Thoracic aorta (tissue), 2 donors: ENCODE results near the gene TAOK1. TPM values are rescaled to one million over a fixed set of nuclear protein-coding genes. Genes with fewer than 3 reads are reported as not detected.

Experiments
- ATAC-seq: fragments of 150-250 bp; one replicate; pipeline ENCODE4 v1.8.0; 2017; ENCODE audit warnings: low read depth; ENCODE audit not compliant: insufficient number of reproducible peaks, low FRiP score
- DNase-seq: peaks from one replicate; pipeline ENCODE4 v3.0.0-alpha.2; 2020; ENCODE audit warnings: low spot score
- H3K27ac ChIP-seq, 2 donors: fragments of 200-600 bp; sonication (generic); 1 replicate in 1 of 2; 2 replicates in 1 of 2; pipeline ENCODE4 v1.5.1; 2016; ENCODE audit warnings: mild to moderate bottlenecking in 2 of 2, moderate library complexity in 2 of 2
- H3K27me3 ChIP-seq: fragments of 200-600 bp; sonication (generic); replicated peaks from 2 replicates; pipeline ENCODE4 v1.6.0; 2016; ENCODE audit warnings: mild to moderate bottlenecking; ENCODE audit not compliant: insufficient read depth
- H3K36me3 ChIP-seq: fragments of 200-600 bp; sonication (generic); one replicate; pipeline ENCODE4 v1.5.1; 2016
- H3K4me1 ChIP-seq, 2 donors: fragments of 200-600 bp; sonication (generic); 1 replicate in 1 of 2; 2 replicates in 1 of 2; pipeline versions ENCODE4 v1.5.1 to v1.6.0; 2016; ENCODE audit warnings: low read depth in 2 of 2, mild to moderate bottlenecking in 1 of 2; ENCODE audit not compliant: control insufficient read depth in 1 of 2
- H3K4me3 ChIP-seq: fragments of 200-600 bp; sonication (generic); 2 replicates; pipeline ENCODE4 v1.5.1; 2016; ENCODE audit warnings: mild to moderate bottlenecking
- H3K9me3 ChIP-seq: fragments of 200-600 bp; sonication (generic); 2 replicates; pipeline ENCODE4 v1.5.1; 2016
- CTCF ChIP-seq: fragments of 200-600 bp; sonication (generic); IDR thresholded peaks from one replicate; pipeline ENCODE4 v1.5.1; 2019; ENCODE audit warnings: antibody characterized with exemption
- total RNA-seq, 2 donors: library from RNA; depleted of rRNA; stranded (reverse); fragments of >200 nt; gene quantifications; one replicate each; pipeline versions ENCODE4 v1.1.0 to v1.2.3, GENCODE V29; 2016

The TAOK1 gene
- total RNA-seq, 2 donors from 2014 or later: 46.0 to 64.6 TPM

GRCh38 chr17:29400818-29401217, 10.7 kb downstream of the TAOK1 start:
- Histone ChIP-seq H3K36me3 (peaks cover 4% of the 10 kb centered on the region), H3K9me3 (no peaks in the 10 kb centered on the region), H3K27ac (no peak overlapping the region), H3K4me1 (peaks cover 8 to 11% of the 10 kb centered on the region in 2 donors), H3K27me3 (no peaks in the 10 kb centered on the region), H3K4me3 (no peak overlapping the region)
- no peak for TF ChIP-seq CTCF
- no peak for DNase-seq
- ATAC-seq: no peak

- Histone ChIP-seq H3K9me3 (no peaks in the 10 kb centered on the region), H3K36me3 (peaks cover 4% of the 10 kb centered on the region), H3K27me3 (no peaks in the 10 kb centered on the region), H3K4me1 (peaks cover 8 to 11% of the 10 kb centered on the region in 2 donors), H3K27ac (no peak overlapping the region), H3K4me3 (no peak overlapping the region)
- ATAC-seq: no peak
- no peak for DNase-seq
- no peak for TF ChIP-seq CTCF
Observed at GRCh38 chr17:29401258-29401657, 11.1 kb downstream of the TAOK1 start.

GRCh38 chr17:29407856-29408255, 17.7 kb downstream of the TAOK1 start:
- DNase-seq (no peak), ATAC-seq (no peak)
- TF ChIP-seq CTCF: no peak
- H3K4me3 ChIP-seq: no peak overlapping the region
- no peaks in the 10 kb centered on the region for H3K9me3 ChIP-seq
- peaks cover 10 to 11% of the 10 kb centered on the region in 2 donors for H3K4me1 ChIP-seq
- H3K36me3 ChIP-seq: peaks cover 4% of the 10 kb centered on the region
- no peaks in the 10 kb centered on the region for H3K27me3 ChIP-seq
- no peak overlapping the region for H3K27ac ChIP-seq

- DNase-seq (no peak), ATAC-seq (no peak)
- Histone ChIP-seq H3K27me3 (no peaks in the 10 kb centered on the region), H3K4me3 (no peak overlapping the region), H3K36me3 (no peaks in the 10 kb centered on the region), H3K4me1 (peaks cover 16 to 25% of the 10 kb centered on the region in 2 donors), H3K27ac (no peak overlapping the region), H3K9me3 (no peaks in the 10 kb centered on the region)
- no peak for TF ChIP-seq CTCF
Observed at GRCh38 chr17:29409963-29410362, 19.8 kb downstream of the TAOK1 start.

- peaks cover 16 to 25% of the 10 kb centered on the region in 2 donors for H3K4me1 ChIP-seq
- no peaks in the 10 kb centered on the region for H3K9me3 ChIP-seq
- no peak overlapping the region for H3K27ac ChIP-seq
- no peak for TF ChIP-seq CTCF
- DNase-seq (no peak), ATAC-seq (no peak)
- H3K27me3 ChIP-seq: no peaks in the 10 kb centered on the region
- no peak overlapping the region for H3K4me3 ChIP-seq
- H3K36me3 ChIP-seq: no peaks in the 10 kb centered on the region
Observed at GRCh38 chr17:29412780-29413565, 22.8 kb downstream of the TAOK1 start.
